ENCODE results near the gene CASZ1.

Gene CASZ1

GRCh38 chr1:10682449-10683309 lies 113.8 kb downstream of the CASZ1 start:
- ATAC-seq (ENCODE audit: insufficient read depth, low read depth) (no peak), DNase-seq (no peak)
- Histone ChIP-seq H4K20me1 (ENCODE audit: insufficient read depth, low read length) (peaks cover 72% of the 10 kb centered on the region), H3K4me3 (ENCODE audit: low read depth in 1 of 2, low read length in 2 of 2) (no peak overlapping the region), H2AFZ (ENCODE audit: low read depth, low read length) (no peak overlapping the region), H3K27me3 (ENCODE audit: insufficient read depth, low read length, poor library complexity) (no peaks in the 10 kb centered on the region), H3K4me1 (ENCODE audit: insufficient read depth, low read length) (peaks cover 4% of the 10 kb centered on the region; the same call in 1 of the 2 replicates), H3K4me2 (ENCODE audit: insufficient read depth, low read length) (no peak overlapping the region), H3K79me2 (ENCODE audit: insufficient read depth, low read length) (peaks cover 8% of the 10 kb centered on the region; the same call in 1 of the 2 replicates), H3K9me3 (ENCODE audit: insufficient read depth, low read length, severe bottlenecking) (no peaks in the 10 kb centered on the region), H3K36me3 (ENCODE audit: insufficient read depth, low read length) (no peaks in the 10 kb centered on the region), H3K9ac (ENCODE audit: low read depth, low read length) (no peak overlapping the region), H3K27ac (ENCODE audit: low read length) (no peak overlapping the region)
- TF ChIP-seq EZH2 (IDR thresholded peaks at IDR 0.05; ENCODE audit: borderline replicate concordance, low read depth, low read length, severe bottlenecking), result no peak
- TF ChIP-seq, protein P1, sequence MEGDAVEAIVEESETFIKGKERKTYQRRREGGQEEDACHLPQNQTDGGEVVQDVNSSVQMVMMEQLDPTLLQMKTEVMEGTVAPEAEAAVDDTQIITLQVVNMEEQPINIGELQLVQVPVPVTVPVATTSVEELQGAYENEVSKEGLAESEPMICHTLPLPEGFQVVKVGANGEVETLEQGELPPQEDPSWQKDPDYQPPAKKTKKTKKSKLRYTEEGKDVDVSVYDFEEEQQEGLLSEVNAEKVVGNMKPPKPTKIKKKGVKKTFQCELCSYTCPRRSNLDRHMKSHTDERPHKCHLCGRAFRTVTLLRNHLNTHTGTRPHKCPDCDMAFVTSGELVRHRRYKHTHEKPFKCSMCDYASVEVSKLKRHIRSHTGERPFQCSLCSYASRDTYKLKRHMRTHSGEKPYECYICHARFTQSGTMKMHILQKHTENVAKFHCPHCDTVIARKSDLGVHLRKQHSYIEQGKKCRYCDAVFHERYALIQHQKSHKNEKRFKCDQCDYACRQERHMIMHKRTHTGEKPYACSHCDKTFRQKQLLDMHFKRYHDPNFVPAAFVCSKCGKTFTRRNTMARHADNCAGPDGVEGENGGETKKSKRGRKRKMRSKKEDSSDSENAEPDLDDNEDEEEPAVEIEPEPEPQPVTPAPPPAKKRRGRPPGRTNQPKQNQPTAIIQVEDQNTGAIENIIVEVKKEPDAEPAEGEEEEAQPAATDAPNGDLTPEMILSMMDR (IDR thresholded peaks at IDR 0.05; ENCODE audit: borderline replicate concordance, extremely low read depth, low read length, poor library complexity, severe bottlenecking), result no peak

DNA sequence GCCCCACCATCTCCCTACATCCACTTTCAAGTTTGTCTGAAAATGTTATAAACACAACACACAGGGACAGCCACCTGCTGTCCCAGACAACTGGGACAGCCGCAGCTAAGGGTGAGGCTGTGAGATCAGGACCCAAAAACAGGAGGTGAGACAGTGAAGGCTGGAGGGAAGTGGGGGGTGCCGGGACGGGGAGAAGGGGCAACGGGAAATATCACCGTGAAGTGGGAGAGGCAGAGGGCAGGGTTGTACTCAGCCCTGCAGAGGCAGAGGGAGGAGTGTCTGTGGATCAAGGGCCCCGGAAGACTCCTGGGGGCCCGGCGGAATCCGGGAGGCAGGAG lies 114.4 kb downstream of the CASZ1 start:
- ATAC-seq (ENCODE audit: insufficient read depth, low read depth) (no peak), DNase-seq (no peak)
- H3K4me1 ChIP-seq (ENCODE audit: insufficient read depth, low read length), result peaks cover 4% of the 10 kb centered on the region; the same call in 1 of the 2 replicates
- H3K36me3 ChIP-seq (ENCODE audit: insufficient read depth, low read length), result no peaks in the 10 kb centered on the region
- H3K4me3 ChIP-seq (ENCODE audit: low read depth in 1 of 2, low read length in 2 of 2), result no peak overlapping the region
- no peaks in the 10 kb centered on the region for H3K9me3 ChIP-seq (ENCODE audit: insufficient read depth, low read length, severe bottlenecking)
- H3K27ac ChIP-seq (ENCODE audit: low read length), result no peak overlapping the region
- H3K9ac ChIP-seq (ENCODE audit: low read depth, low read length), result no peak overlapping the region
- no peaks in the 10 kb centered on the region for H3K27me3 ChIP-seq (ENCODE audit: insufficient read depth, low read length, poor library complexity)
- TF ChIP-seq EZH2 (IDR thresholded peaks at IDR 0.05; ENCODE audit: borderline replicate concordance, low read depth, low read length, severe bottlenecking), result no peak
- TF ChIP-seq, protein P1 (IDR thresholded peaks at IDR 0.05; ENCODE audit: borderline replicate concordance, extremely low read depth, low read length, poor library complexity, severe bottlenecking), result no peak
- H3K79me2 ChIP-seq (ENCODE audit: insufficient read depth, low read length), result peaks cover 6% of the 10 kb centered on the region; the same call in 1 of the 2 replicates
- H4K20me1 ChIP-seq (ENCODE audit: insufficient read depth, low read length), result peaks cover 72% of the 10 kb centered on the region
- no peak overlapping the region for H3K4me2 ChIP-seq (ENCODE audit: insufficient read depth, low read length)
- no peak overlapping the region for H2AFZ ChIP-seq (ENCODE audit: low read depth, low read length)

GRCh38 chr1:10681296-10682107 lies 114.9 kb downstream of the CASZ1 start:
- H3K27me3 ChIP-seq (ENCODE audit: insufficient read depth, low read length, poor library complexity), result no peaks in the 10 kb centered on the region
- peaks cover 4% of the 10 kb centered on the region; the same call in 1 of the 2 replicates for H3K4me1 ChIP-seq (ENCODE audit: insufficient read depth, low read length)
- TF ChIP-seq EZH2 (IDR thresholded peaks at IDR 0.05; ENCODE audit: borderline replicate concordance, low read depth, low read length, severe bottlenecking), result no peak
- TF ChIP-seq, protein P1 (IDR thresholded peaks at IDR 0.05; ENCODE audit: borderline replicate concordance, extremely low read depth, low read length, poor library complexity, severe bottlenecking), result no peak
- no peak overlapping the region for H2AFZ ChIP-seq (ENCODE audit: low read depth, low read length)
- H3K9me3 ChIP-seq (ENCODE audit: insufficient read depth, low read length, severe bottlenecking), result no peaks in the 10 kb centered on the region
- DNase-seq (no peak), ATAC-seq (ENCODE audit: insufficient read depth, low read depth) (no peak)
- no peaks in the 10 kb centered on the region for H3K36me3 ChIP-seq (ENCODE audit: insufficient read depth, low read length)
- no peak overlapping the region for H3K4me2 ChIP-seq (ENCODE audit: insufficient read depth, low read length)
- no peak overlapping the region for H3K4me3 ChIP-seq (ENCODE audit: low read depth in 1 of 2, low read length in 2 of 2)
- no peak overlapping the region for H3K27ac ChIP-seq (ENCODE audit: low read length)
- no peak overlapping the region for H3K9ac ChIP-seq (ENCODE audit: low read depth, low read length)
- peaks cover 6% of the 10 kb centered on the region; the same call in 1 of the 2 replicates for H3K79me2 ChIP-seq (ENCODE audit: insufficient read depth, low read length)
- peaks cover 73% of the 10 kb centered on the region for H4K20me1 ChIP-seq (ENCODE audit: insufficient read depth, low read length)

Measured in DND-41 (cell line).